ENCODE data around the gene ZSCAN5B. TPM values are rescaled to one million over a fixed set of nuclear protein-coding genes. Genes with fewer than 3 reads are reported as not detected.

The ZSCAN5B gene
- total RNA-seq, 4 donors from 2014 or later: 1.2 TPM; not detected in 3

DNA sequence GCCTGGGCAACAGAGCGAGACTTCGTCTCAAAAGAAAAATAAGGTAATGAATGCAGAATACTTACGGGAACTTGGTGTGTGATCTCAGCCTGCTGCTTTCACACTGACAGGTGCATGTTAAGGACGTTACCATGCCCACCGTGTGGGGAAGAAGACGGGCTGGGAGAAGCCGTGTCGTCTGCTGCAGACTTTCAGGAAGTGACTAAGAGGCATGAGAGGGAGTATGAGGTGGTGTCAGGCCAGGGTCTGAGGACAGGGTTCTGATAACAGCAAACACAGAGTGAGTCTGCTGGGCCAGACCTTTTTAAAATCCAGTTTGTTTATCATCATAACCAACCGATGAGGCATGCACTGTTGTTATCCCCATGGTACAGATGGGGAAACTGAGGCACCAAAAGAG lies 35.3 kb downstream of the ZSCAN5B start:
- intact Hi-C loops (cut with DNase I): no loop called here
- Histone ChIP-seq H3K4me1 (peaks cover 0 to under 1% (median 0%) of the 10 kb centered on the region in 4 donors), H3K27ac (replicated peaks in 1 of 4) (no peak overlapping the region), H3K36me3 (peaks cover 15 to 44% (median 39%) of the 10 kb centered on the region in 4 donors), H3K4me3 (no peak overlapping the region), H3K9me3 (no peaks in the 10 kb centered on the region), H3K27me3 (no peaks in the 10 kb centered on the region)
- no peak for DNase-seq (ENCODE audit: extremely low spot score)
- 78% methylated on average over 8 of the region's 9 CpGs for WGBS
- TF ChIP-seq POLR2A (IDR thresholded peaks at IDR 0.05; ENCODE audit: low read depth) (no peak), POLR2AphosphoS5 (IDR thresholded peaks at IDR 0.05) (no peak)

DNA sequence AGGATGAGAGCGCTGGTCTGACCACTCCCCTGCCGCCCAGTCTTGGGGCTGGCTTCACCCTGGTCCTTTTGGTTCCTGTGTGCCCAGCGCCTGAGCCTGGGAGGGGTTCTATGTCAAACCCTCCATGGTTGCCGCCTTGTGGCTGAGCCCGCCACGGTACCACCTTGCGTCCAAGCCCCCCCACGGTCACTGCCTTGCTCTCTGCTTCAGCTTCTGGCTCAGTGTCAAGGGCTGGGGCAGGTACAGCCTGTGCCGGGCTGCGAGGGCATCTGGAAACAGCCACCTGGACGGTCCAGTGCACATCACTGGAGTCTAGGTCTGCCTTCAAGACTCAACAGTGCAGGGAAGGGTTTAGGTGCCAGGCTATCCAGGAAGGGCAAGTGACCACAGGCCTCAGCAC lies 36.0 kb downstream of the ZSCAN5B start:
- TF ChIP-seq POLR2A (IDR thresholded peaks at IDR 0.05; ENCODE audit: low read depth) (no peak), EP300 (IDR thresholded peaks at IDR 0.05) (no peak), POLR2AphosphoS5 (IDR thresholded peaks at IDR 0.05) (no peak)
- TF ChIP-seq, protein P1, sequence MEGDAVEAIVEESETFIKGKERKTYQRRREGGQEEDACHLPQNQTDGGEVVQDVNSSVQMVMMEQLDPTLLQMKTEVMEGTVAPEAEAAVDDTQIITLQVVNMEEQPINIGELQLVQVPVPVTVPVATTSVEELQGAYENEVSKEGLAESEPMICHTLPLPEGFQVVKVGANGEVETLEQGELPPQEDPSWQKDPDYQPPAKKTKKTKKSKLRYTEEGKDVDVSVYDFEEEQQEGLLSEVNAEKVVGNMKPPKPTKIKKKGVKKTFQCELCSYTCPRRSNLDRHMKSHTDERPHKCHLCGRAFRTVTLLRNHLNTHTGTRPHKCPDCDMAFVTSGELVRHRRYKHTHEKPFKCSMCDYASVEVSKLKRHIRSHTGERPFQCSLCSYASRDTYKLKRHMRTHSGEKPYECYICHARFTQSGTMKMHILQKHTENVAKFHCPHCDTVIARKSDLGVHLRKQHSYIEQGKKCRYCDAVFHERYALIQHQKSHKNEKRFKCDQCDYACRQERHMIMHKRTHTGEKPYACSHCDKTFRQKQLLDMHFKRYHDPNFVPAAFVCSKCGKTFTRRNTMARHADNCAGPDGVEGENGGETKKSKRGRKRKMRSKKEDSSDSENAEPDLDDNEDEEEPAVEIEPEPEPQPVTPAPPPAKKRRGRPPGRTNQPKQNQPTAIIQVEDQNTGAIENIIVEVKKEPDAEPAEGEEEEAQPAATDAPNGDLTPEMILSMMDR (IDR thresholded peaks at IDR 0.05): no peak
- WGBS: 97% methylated on average over 6 of the region's 11 CpGs
- Histone ChIP-seq H3K27me3 (no peaks in the 10 kb centered on the region), H3K36me3 (peaks cover 15 to 51% (median 42%) of the 10 kb centered on the region in 4 donors), H3K4me3 (no peak overlapping the region), H3K4me1 (peaks cover 0 to 5% (median 0%) of the 10 kb centered on the region in 4 donors), H3K27ac (replicated peaks in 1 of 4) (no peak overlapping the region), H3K9me3 (no peaks in the 10 kb centered on the region)
- no peak for DNase-seq (ENCODE audit: extremely low spot score)
- intact Hi-C loops (cut with DNase I): no loop called here

DNA sequence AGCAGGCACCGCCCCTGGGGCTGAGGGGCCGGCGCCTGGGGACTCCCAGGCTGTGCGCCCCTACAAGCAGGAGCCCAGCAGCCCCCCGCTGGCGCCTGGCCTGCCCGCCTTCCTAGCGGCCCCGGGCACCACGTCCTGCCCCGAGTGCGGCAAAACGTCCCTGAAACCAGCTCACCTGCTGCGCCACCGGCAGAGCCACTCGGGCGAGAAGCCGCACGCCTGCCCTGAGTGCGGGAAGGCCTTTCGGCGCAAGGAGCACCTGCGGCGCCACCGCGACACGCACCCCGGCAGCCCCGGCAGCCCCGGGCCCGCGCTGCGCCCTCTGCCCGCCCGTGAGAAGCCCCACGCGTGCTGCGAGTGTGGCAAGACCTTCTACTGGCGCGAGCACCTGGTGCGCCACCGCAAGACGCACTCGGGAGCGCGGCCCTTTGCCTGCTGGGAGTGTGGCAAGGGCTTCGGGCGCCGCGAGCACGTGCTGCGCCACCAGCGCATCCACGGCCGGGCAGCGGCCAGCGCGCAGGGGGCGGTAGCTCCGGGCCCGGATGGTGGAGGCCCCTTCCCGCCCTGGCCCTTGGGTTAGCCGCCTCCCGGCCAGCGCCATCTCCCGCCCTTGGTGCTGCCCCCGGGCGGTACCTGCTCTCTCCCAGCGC lies 37.8 kb downstream of the ZSCAN5B start:
- Histone ChIP-seq H3K9me3 (no peaks in the 10 kb centered on the region), H3K27ac (replicated peaks in 1 of 4) (no peak overlapping the region), H3K4me1 (peaks cover 0 to 13% (median 4%) of the 10 kb centered on the region in 4 donors), H3K36me3 (peaks cover 15 to 68% (median 55%) of the 10 kb centered on the region in 4 donors), H3K27me3 (no peaks in the 10 kb centered on the region), H3K4me3 (no peak overlapping the region)
- TF ChIP-seq, protein P1 (IDR thresholded peaks at IDR 0.05): no peak
- TF ChIP-seq POLR2A (IDR thresholded peaks at IDR 0.05; ENCODE audit: low read depth): no peak
- TF ChIP-seq POLR2AphosphoS5 (IDR thresholded peaks at IDR 0.05): no peak
- TF ChIP-seq EP300 (IDR thresholded peaks at IDR 0.05): no peak
- intact Hi-C loops (cut with DNase I): no loop called here
- 97% methylated on average over 35 of the region's 69 CpGs for WGBS
- DNase-seq (ENCODE audit: extremely low spot score): no peak

DNA sequence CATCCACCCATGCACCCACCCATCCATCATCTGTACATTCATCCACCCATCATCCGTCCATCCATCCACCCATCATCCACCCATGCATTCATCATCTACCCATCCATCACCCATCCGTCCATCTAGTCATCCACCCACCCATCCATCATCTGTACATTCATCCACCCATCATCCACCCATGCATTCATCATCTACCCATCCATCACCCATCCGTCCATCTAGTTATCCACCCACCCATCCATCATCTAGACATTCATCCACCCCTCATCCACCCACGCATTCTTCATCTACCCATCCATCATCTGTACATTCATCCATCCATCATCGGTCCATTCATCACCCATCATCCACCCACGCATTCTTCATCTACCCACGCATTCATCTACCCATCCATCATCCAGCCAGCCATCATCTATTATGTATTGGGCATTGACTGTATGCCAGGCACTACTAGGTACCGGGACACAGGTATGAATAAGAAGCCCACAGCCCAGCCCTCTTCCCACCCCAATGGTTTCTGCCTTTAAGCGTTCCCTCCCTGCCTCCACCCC lies 38.5 kb downstream of the ZSCAN5B start:
- H3K27ac ChIP-seq (replicated peaks in 1 of 4): no peak overlapping the region
- no peaks in the 10 kb centered on the region for H3K27me3 ChIP-seq
- no peak for DNase-seq (ENCODE audit: extremely low spot score)
- H3K4me1 ChIP-seq: peaks cover 0 to 13% (median 6%) of the 10 kb centered on the region in 4 donors
- intact Hi-C loops (cut with DNase I): no loop called here
- no peaks in the 10 kb centered on the region for H3K9me3 ChIP-seq
- TF ChIP-seq EP300 (IDR thresholded peaks at IDR 0.05) (no peak), POLR2A (IDR thresholded peaks at IDR 0.05; ENCODE audit: low read depth) (no peak)
- 96% methylated on average over 9 of the region's 9 CpGs for WGBS
- peaks cover 15 to 75% (median 57%) of the 10 kb centered on the region in 4 donors for H3K36me3 ChIP-seq
- no peak overlapping the region for H3K4me3 ChIP-seq

DNA sequence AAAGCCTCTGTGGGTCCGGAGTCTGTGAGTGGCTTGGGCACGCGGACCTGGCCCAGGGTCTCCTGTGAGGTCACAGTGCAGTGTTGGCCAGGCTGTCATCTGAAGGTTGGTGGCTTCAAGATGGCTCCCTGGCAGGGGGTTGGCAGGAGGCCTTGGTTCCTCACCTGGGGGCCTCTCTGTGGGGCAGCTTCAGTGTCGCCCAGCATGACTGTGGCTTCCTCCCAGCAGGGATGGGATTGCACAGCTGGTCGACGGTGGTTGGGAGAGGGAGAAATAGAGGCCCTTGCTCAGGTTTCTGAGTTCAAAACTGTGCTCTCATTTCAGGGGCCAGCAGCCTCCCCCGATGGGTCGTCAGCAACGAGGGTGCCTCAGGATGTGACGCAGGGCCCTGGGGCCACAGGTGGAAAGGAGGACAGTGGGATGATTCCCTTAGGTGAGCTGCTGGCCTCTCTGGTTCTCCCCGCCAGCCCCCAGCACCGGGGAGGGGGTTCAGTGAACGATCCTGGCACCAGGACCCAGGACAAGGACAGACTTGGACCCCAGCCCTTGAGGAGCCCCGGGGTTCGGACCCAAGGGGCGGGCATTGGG lies 39.3 kb downstream of the ZSCAN5B start:
- peaks cover 0 to 13% (median 7%) of the 10 kb centered on the region in 4 donors for H3K4me1 ChIP-seq
- no peak overlapping the region for H3K27ac ChIP-seq (replicated peaks in 1 of 4)
- WGBS: 87% methylated on average over 13 of the region's 16 CpGs
- no peak overlapping the region for H3K4me3 ChIP-seq
- no peaks in the 10 kb centered on the region for H3K27me3 ChIP-seq
- intact Hi-C loops (cut with DNase I): no loop called here
- DNase-seq (ENCODE audit: extremely low spot score): no peak
- TF ChIP-seq, protein P1 (IDR thresholded peaks at IDR 0.05): no peak
- TF ChIP-seq EP300 (IDR thresholded peaks at IDR 0.05) (no peak), POLR2A (IDR thresholded peaks at IDR 0.05; ENCODE audit: low read depth) (no peak), POLR2AphosphoS5 (IDR thresholded peaks at IDR 0.05) (no peak)
- no peaks in the 10 kb centered on the region for H3K9me3 ChIP-seq
- peaks cover 15 to 77% (median 58%) of the 10 kb centered on the region in 4 donors for H3K36me3 ChIP-seq

Data from esophagus muscularis mucosa (tissue), 4 donors.